ENCODE data around the gene ANKRD30B. TPM values are rescaled to one million over a fixed set of nuclear protein-coding genes. Genes with fewer than 3 reads are reported as not detected.
"Not testable (repeated sequence)": the region's sequence is repeated elsewhere in the genome, so short reads cannot be mapped to it uniquely, and the experiment has no call there.

Gene ANKRD30B
- total RNA-seq, 1 donor from 2014 or later, result not detected

DNA sequence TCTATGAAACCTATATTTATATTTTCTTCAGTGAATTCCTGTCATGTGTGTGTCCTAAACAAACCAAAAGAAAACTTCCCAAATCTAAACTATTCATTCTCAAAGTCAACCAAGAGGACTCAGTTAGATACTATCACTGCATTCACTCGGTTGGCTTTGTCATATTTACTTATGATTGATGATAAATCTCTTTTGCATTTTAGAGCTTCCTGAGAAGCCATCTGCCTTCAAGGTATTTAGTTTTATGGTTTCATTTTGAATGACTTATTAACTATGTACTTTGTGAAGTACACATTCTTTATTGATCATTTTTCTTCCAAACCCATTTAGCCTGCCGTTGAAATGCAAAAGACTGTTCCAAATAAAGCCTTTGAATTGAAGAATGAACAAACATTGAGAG is 36.2 kb downstream of the ANKRD30B start:
- no peak overlapping the region for H3K4me3 Mint-ChIP-seq (ENCODE audit: low read depth)
- no peaks in the 10 kb centered on the region for H3K27me3 Mint-ChIP-seq
- no peaks in the 10 kb centered on the region for H3K36me3 Mint-ChIP-seq (ENCODE audit: insufficient read depth)
- no peak overlapping the region for H3K27ac Mint-ChIP-seq
- H3K9me3 Mint-ChIP-seq (ENCODE audit: low read depth), result peaks cover 33% of the 10 kb centered on the region
- no peak for DNase-seq (ENCODE audit: low spot score, unreplicated experiment)
- TF ChIP-seq, protein P1, sequence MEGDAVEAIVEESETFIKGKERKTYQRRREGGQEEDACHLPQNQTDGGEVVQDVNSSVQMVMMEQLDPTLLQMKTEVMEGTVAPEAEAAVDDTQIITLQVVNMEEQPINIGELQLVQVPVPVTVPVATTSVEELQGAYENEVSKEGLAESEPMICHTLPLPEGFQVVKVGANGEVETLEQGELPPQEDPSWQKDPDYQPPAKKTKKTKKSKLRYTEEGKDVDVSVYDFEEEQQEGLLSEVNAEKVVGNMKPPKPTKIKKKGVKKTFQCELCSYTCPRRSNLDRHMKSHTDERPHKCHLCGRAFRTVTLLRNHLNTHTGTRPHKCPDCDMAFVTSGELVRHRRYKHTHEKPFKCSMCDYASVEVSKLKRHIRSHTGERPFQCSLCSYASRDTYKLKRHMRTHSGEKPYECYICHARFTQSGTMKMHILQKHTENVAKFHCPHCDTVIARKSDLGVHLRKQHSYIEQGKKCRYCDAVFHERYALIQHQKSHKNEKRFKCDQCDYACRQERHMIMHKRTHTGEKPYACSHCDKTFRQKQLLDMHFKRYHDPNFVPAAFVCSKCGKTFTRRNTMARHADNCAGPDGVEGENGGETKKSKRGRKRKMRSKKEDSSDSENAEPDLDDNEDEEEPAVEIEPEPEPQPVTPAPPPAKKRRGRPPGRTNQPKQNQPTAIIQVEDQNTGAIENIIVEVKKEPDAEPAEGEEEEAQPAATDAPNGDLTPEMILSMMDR (IDR thresholded peaks at IDR 0.05; ENCODE audit: unreplicated experiment), result no peak
- H3K4me1 Mint-ChIP-seq (ENCODE audit: low read depth), result no peaks in the 10 kb centered on the region

DNA sequence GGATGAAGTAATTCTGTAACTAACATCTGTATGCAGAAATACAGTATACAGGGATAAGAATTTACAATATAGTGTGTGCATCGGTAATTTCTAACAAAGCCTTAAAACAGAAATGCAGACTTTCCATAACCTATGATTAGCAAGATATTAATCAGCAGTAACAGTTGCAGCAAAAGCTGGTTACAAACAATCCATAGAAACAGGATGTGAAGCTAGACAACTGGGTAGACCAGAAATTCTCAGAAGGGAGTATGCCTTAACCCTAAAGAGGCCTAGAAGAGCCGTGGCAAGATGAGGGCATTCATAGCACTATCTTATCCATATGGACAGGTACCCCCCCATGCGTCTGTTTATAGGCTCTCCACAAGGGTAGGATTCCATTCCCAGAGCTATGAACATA is 48.9 kb downstream of the ANKRD30B start:
- H3K36me3 Mint-ChIP-seq (ENCODE audit: insufficient read depth); H3K27ac Mint-ChIP-seq; H3K27me3 Mint-ChIP-seq; H3K4me1 Mint-ChIP-seq (ENCODE audit: low read depth); H3K4me3 Mint-ChIP-seq (ENCODE audit: low read depth); DNase-seq (ENCODE audit: low spot score, unreplicated experiment): not testable (repeated sequence)
- peaks cover 14% of the 10 kb centered on the region for H3K9me3 Mint-ChIP-seq (ENCODE audit: low read depth)

DNA sequence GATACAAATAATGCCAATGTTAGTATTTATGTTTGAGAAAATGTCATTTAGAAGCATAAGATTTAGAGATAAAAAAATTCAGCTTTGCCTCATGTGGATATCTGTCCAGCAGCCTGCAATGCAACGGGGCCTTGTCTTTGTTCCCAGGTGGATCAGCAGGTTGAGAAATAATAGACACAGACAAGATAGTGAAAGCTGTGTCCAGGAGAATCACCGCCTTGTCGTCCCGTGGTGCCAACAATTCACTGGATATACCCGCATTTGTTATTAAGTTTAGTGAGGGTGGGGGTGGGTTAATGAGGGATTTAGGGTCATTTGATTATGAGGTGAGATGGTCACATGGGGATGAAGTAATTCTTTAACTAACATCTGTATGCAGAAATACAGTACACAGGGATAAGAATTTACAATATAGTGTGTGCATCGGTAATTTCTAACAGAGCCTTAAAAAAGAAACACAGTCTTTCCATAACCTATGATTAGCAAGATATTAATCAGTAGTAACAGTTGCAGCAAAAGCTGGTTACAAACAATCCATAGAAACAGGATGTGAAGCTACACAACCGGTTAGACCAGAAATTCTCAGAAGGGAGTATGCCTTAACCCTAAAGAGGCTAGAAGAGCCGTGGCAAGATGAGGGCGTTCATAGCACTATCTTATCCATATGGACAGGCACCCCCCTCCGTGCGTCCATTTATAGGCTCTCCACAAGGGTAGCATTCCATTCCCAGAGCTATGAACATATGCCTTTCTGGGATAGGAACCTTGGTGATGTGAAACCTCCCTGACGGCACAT is 50.2 kb downstream of the ANKRD30B start:
- not testable (repeated sequence) for H3K9me3 Mint-ChIP-seq (ENCODE audit: low read depth); DNase-seq (ENCODE audit: low spot score, unreplicated experiment); H3K36me3 Mint-ChIP-seq (ENCODE audit: insufficient read depth); H3K27me3 Mint-ChIP-seq; H3K27ac Mint-ChIP-seq; H3K4me1 Mint-ChIP-seq (ENCODE audit: low read depth); H3K4me3 Mint-ChIP-seq (ENCODE audit: low read depth)

DNA sequence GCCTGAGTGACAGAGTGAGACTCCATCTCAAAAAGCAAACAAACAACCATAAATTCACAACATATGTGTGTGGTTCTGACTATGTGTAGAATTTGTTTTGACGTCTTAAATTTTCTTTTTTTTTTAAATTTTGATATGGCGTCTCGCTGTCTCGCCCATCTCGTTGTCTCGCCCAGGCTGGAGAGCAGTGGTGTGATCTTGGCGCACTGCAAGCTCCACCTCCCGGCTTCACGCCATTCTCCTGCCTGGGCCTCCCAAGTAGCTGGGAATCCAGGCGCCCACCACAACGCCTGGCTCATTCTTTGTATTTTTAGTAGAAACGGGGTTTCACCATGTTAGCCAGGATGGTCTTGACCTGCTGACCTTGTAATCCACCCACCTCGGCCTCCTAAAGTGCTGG is 63.1 kb downstream of the ANKRD30B start:
- H3K27ac Mint-ChIP-seq; H3K4me3 Mint-ChIP-seq (ENCODE audit: low read depth); H3K9me3 Mint-ChIP-seq (ENCODE audit: low read depth); H3K27me3 Mint-ChIP-seq; DNase-seq (ENCODE audit: low spot score, unreplicated experiment); H3K36me3 Mint-ChIP-seq (ENCODE audit: insufficient read depth); H3K4me1 Mint-ChIP-seq (ENCODE audit: low read depth): not testable (repeated sequence)

DNA sequence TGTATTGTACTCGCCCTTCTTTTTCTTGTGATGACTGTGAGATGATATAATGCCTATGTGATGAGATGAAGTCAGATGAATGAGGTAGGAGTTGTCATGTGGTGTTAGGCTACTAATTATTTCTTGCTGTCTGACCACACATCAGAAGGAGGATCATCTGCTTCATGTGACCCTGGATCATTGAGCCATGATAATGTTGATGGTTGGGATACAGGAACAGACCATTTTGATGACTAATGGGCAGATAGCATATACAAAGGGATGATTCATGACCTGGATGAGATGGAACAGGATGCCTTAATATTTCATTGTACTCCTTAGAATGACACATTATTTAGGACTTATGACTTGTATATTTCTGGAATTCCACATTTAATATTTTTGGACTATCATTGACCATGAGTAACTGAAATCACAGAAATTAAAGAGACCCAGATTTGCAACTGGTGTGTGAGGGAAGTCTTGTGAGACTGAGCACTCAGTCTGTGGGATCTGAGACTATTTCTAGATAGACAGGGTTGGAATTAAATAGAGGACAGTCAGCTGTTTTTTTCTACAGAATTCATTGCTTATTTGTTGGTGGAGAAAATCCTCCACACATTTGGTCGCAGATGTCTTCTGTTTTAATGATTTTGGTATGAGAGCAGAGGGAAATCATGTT is 79.1 kb downstream of the ANKRD30B start:
- not testable (repeated sequence) for H3K27me3 Mint-ChIP-seq; H3K4me1 Mint-ChIP-seq (ENCODE audit: low read depth); H3K27ac Mint-ChIP-seq; H3K4me3 Mint-ChIP-seq (ENCODE audit: low read depth); H3K36me3 Mint-ChIP-seq (ENCODE audit: insufficient read depth); DNase-seq (ENCODE audit: low spot score, unreplicated experiment)
- H3K9me3 Mint-ChIP-seq (ENCODE audit: low read depth), result peaks cover 25% of the 10 kb centered on the region

DNA sequence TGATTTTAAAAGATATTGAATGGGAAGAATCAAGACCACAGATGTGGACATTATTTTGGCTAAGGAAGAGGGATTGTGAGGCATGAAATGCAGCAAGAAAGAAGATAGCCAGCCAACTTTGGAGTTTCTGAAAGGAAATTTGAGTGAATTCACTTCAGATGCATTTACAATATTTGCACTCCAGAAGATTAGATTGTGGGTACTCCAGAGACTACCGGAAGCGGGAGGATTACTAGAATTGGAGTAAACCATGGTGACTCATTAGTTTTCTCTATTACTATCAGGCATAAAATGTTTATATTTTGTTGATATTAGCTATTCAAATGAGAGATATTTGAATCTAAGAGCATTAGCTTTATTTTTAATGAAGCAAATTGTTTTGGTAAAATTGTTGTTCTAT is 93.6 kb downstream of the ANKRD30B start:
- H3K27me3 Mint-ChIP-seq; DNase-seq (ENCODE audit: low spot score, unreplicated experiment); H3K4me1 Mint-ChIP-seq (ENCODE audit: low read depth); H3K4me3 Mint-ChIP-seq (ENCODE audit: low read depth); H3K36me3 Mint-ChIP-seq (ENCODE audit: insufficient read depth); H3K27ac Mint-ChIP-seq: not testable (repeated sequence)
- peaks cover 27% of the 10 kb centered on the region for H3K9me3 Mint-ChIP-seq (ENCODE audit: low read depth)

DNA sequence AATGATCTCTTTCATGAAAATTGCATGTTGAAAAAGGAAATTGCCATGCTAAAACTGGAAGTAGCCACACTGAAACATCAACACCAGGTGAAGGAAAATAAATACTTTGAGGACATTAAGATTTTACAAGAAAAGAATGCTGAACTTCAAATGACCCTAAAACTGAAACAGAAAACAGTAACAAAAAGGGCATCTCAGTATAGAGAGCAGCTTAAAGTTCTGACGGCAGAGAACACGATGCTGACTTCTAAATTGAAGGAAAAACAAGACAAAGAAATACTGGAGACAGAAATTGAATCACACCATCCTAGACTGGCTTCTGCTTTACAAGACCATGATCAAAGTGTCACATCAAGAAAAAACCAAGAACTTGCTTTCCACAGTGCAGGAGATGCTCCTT is 103.6 kb downstream of the ANKRD30B start:
- H3K4me1 Mint-ChIP-seq (ENCODE audit: low read depth); H3K36me3 Mint-ChIP-seq (ENCODE audit: insufficient read depth); H3K9me3 Mint-ChIP-seq (ENCODE audit: low read depth); H3K27ac Mint-ChIP-seq; H3K4me3 Mint-ChIP-seq (ENCODE audit: low read depth); H3K27me3 Mint-ChIP-seq; DNase-seq (ENCODE audit: low spot score, unreplicated experiment): not testable (repeated sequence)

DNA sequence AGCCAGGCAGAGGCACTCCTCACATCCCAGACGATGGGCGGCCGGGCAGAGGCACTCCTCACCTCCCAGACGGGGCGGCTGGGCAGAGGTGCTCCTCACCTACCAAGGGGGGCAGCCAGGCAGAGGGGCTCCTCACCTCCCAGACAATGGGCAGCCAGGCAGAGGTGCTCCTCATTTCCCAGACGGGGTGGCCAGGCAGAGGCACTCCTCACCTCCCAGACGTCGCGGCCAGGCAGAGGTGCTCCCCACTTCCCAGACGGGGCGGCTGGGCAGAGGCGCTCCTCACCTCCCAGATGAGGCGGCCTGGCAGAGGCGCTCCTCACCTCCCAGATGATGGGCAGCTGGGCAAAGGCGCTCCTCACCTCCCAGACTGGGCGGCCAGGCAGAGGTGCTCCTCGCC is 107.7 kb downstream of the ANKRD30B start:
- not testable (repeated sequence) for H3K4me3 Mint-ChIP-seq (ENCODE audit: low read depth); H3K9me3 Mint-ChIP-seq (ENCODE audit: low read depth); H3K36me3 Mint-ChIP-seq (ENCODE audit: insufficient read depth); DNase-seq (ENCODE audit: low spot score, unreplicated experiment); H3K27me3 Mint-ChIP-seq; H3K27ac Mint-ChIP-seq; H3K4me1 Mint-ChIP-seq (ENCODE audit: low read depth)

DNA sequence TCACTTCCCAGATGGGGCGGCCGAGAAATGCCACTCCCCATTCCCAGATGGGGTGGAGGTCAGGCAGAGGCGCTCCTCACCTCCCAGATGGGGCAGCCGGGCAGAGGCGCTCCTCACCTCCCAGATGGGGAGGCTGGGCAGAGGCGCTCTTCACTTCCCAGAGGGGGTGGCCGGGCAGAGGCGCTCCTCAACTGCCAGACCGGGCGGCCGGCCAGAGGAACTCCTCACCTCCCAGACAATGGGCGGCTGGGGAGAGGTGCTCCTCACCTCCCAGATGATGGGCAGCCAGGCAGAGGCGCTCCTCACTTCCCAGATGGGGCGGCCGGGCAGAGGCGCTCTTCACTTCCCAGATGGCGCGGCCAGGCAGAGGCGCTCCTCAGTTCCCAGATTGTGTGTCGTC is 108.3 kb downstream of the ANKRD30B start:
- not testable (repeated sequence) for H3K27me3 Mint-ChIP-seq; H3K9me3 Mint-ChIP-seq (ENCODE audit: low read depth); H3K27ac Mint-ChIP-seq; DNase-seq (ENCODE audit: low spot score, unreplicated experiment); H3K4me3 Mint-ChIP-seq (ENCODE audit: low read depth); H3K4me1 Mint-ChIP-seq (ENCODE audit: low read depth); H3K36me3 Mint-ChIP-seq (ENCODE audit: insufficient read depth)

DNA sequence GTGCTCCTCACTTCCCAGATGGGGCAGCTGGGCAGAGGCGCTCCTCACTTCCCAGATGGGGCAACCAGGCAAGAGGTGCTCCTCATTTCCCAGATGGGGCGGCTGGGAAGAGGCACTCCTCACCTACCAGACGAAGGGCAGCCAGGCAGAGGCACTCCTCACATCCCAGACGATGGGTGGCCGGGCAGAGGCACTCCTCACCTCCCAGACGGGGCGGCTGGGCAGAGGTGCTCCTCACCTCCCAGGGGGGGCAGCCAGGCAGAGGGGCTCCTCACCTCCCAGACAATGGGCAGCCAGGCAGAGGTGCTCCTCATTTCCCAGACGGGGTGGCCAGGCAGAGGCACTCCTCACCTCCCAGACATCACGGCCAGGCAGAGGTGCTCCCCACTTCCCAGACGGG is 110.5 kb downstream of the ANKRD30B start:
- not testable (repeated sequence) for H3K27ac Mint-ChIP-seq; H3K4me1 Mint-ChIP-seq (ENCODE audit: low read depth); H3K36me3 Mint-ChIP-seq (ENCODE audit: insufficient read depth); H3K9me3 Mint-ChIP-seq (ENCODE audit: low read depth); H3K27me3 Mint-ChIP-seq; H3K4me3 Mint-ChIP-seq (ENCODE audit: low read depth); DNase-seq (ENCODE audit: low spot score, unreplicated experiment)

DNA sequence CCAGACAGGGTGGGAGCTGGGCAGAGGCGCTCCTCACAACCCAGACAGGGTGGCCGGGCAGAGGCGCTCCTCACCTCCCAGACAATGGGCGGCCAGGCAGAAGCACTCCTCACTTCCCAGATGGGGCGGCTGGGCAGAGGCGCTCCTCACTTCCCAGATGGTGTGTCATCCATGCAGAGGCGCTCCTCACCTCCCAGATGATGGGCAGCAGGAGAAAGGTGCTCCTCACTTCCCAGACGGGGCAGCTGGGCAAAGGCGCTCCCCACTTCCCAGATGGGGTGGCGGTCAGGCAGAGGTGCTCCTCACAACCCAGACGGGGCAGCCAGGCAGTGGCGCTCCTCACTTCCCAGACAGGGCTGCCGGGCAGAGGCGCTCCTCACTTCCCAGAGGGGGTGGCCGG is 112.0 kb downstream of the ANKRD30B start:
- H3K4me3 Mint-ChIP-seq (ENCODE audit: low read depth); H3K9me3 Mint-ChIP-seq (ENCODE audit: low read depth); H3K27ac Mint-ChIP-seq; H3K4me1 Mint-ChIP-seq (ENCODE audit: low read depth); H3K27me3 Mint-ChIP-seq; DNase-seq (ENCODE audit: low spot score, unreplicated experiment); H3K36me3 Mint-ChIP-seq (ENCODE audit: insufficient read depth): not testable (repeated sequence)

DNA sequence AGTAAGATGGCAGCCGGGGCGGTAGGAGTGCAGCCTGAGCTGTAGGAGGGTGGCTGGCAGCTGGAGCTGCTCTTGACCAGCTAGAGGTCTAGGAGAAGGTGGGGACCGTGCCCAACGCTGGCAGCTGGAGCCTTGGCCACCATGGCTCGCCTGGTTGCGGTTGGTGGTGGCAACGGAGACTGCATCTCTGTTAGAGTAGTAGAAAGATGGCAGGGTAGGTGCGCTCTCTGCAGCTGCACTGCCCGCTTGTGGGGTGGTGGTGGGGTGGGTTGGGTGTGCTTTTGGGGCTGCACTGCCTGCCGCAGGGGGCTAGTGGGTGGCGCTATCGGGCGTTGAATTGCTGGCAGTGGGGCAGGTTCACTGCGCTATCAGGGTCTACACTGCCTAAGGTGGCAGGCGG is 118.5 kb downstream of the ANKRD30B start:
- H3K4me3 Mint-ChIP-seq (ENCODE audit: low read depth); H3K4me1 Mint-ChIP-seq (ENCODE audit: low read depth); H3K27me3 Mint-ChIP-seq; H3K27ac Mint-ChIP-seq; DNase-seq (ENCODE audit: low spot score, unreplicated experiment); H3K36me3 Mint-ChIP-seq (ENCODE audit: insufficient read depth): not testable (repeated sequence)
- peaks cover 16% of the 10 kb centered on the region for H3K9me3 Mint-ChIP-seq (ENCODE audit: low read depth)

Data from progenitor cell of endocrine pancreas (in vitro differentiated cells).